Liver (tissue), 9 donors: ENCODE measurements around the gene GLIS1. TPM values are rescaled to one million over a fixed set of nuclear protein-coding genes. Genes with fewer than 3 reads are reported as not detected.

Experiments used
- DNase-seq: peaks from one replicate; pipeline ENCODE4 v3.0.0-alpha.2; 2017; ENCODE audit warnings: low spot score
- H3K27ac ChIP-seq, 2 donors: one replicate each; pipeline ENCODE4 v1.7.0; 2013; ENCODE audit warnings: inconsistent platforms in 2 of 2, low read length in 2 of 2, control low read depth in 1 of 2, low read depth in 1 of 2, mild to moderate bottlenecking in 1 of 2
- H3K27me3 ChIP-seq, 4 donors: one replicate each; pipeline versions ENCODE4 v1.6.1 to v1.7.0; 2013; ENCODE audit warnings: low read length in 3 of 4, inconsistent platforms in 1 of 4, mild to moderate bottlenecking in 1 of 4, moderate library complexity in 1 of 4; ENCODE audit not compliant: control insufficient read depth in 4 of 4, insufficient read depth in 4 of 4
- H3K36me3 ChIP-seq, 4 donors: one replicate each; pipeline versions ENCODE4 v1.6.1 to v1.7.0; 2013; ENCODE audit warnings: low read length in 3 of 4, mild to moderate bottlenecking in 3 of 4, low read depth in 1 of 4, moderate library complexity in 1 of 4; ENCODE audit not compliant: control insufficient read depth in 4 of 4, insufficient read depth in 3 of 4
- H3K4me1 ChIP-seq, 4 donors: one replicate each; pipeline versions ENCODE4 v1.6.1 to v1.7.0; 2013; ENCODE audit warnings: low read length in 3 of 4, mild to moderate bottlenecking in 3 of 4, moderate library complexity in 1 of 4; ENCODE audit not compliant: control insufficient read depth in 4 of 4, insufficient read depth in 4 of 4
- H3K4me3 ChIP-seq, 3 donors: one replicate each; pipeline versions ENCODE4 v1.6.1 to v1.7.0; 2013; ENCODE audit warnings: low read length in 3 of 3, control low read depth in 1 of 3, low read depth in 1 of 3, mild to moderate bottlenecking in 1 of 3
- H3K9ac ChIP-seq, 2 donors: one replicate each; pipeline ENCODE4 v1.7.0; 2013; ENCODE audit warnings: low read length in 2 of 2, mild to moderate bottlenecking in 2 of 2, moderate library complexity in 2 of 2, control low read depth in 1 of 2, low read depth in 1 of 2
- H3K9me3 ChIP-seq, 4 donors: one replicate each; pipeline versions ENCODE4 v1.6.1 to v1.7.0; 2013; ENCODE audit warnings: low read length in 3 of 4; ENCODE audit not compliant: control insufficient read depth in 4 of 4
- EGR1 ChIP-seq, 2 donors: IDR thresholded peaks; 2 replicates each; pipeline ENCODE4 v1.6.1; 2016 to 2018; ENCODE audit warnings: antibody characterized with exemption in 2 of 2, low read depth in 2 of 2
- FOXA1 ChIP-seq: IDR thresholded peaks from 2 replicates; pipeline ENCODE4 v1.6.1; 2016; ENCODE audit warnings: antibody characterized with exemption
- FOXA2 ChIP-seq: IDR thresholded peaks from 2 replicates; pipeline ENCODE4 v1.6.1; 2016; ENCODE audit warnings: antibody characterized with exemption
- GABPA ChIP-seq, 2 donors: IDR thresholded peaks in 1 of 2; conservative IDR thresholded peaks in 1 of 2; 2 replicates each; pipeline ENCODE4 v1.6.1; 2016; ENCODE audit warnings: antibody characterized with exemption in 2 of 2, mild to moderate bottlenecking in 1 of 2, moderate library complexity in 1 of 2
- HNF4A ChIP-seq, 2 donors: conservative IDR thresholded peaks; 2 replicates each; pipeline ENCODE4 v1.6.1; 2016; ENCODE audit warnings: antibody characterized with exemption in 2 of 2, mild to moderate bottlenecking in 2 of 2
- JUND ChIP-seq, 2 donors: IDR thresholded peaks; 2 replicates each; pipeline ENCODE4 v1.6.1; 2016; ENCODE audit warnings: antibody characterized with exemption in 2 of 2
- NR2F2 ChIP-seq: IDR thresholded peaks from 2 replicates; pipeline ENCODE4 v1.6.1; 2016; ENCODE audit warnings: antibody characterized with exemption
- RXRA ChIP-seq, 2 donors: IDR thresholded peaks; 2 replicates each; pipeline ENCODE4 v1.6.1; 2017 to 2018; ENCODE audit warnings: antibody characterized with exemption in 2 of 2, mild to moderate bottlenecking in 1 of 2
- SP1 ChIP-seq: IDR thresholded peaks from 2 replicates; pipeline ENCODE4 v1.6.1; 2018; ENCODE audit warnings: antibody characterized with exemption, mild to moderate bottlenecking
- TAF1 ChIP-seq: conservative IDR thresholded peaks from 2 replicates; pipeline ENCODE4 v1.6.1; 2016; ENCODE audit warnings: antibody characterized with exemption, mild to moderate bottlenecking
- YY1 ChIP-seq: IDR thresholded peaks from 2 replicates; pipeline ENCODE4 v1.6.1; 2016; ENCODE audit warnings: antibody characterized with exemption, mild to moderate bottlenecking
- WGBS: extraction: QIAGEN DNeasy Blood & Tissue Kit; methylation state at CpG from one replicate; pipeline ENCODE4 v1.1.7; 2013; 5-methylcytosine and 5-hydroxymethylcytosine counted together
- polyA plus RNA-seq, 2 donors: library from polyadenylated mRNA; stranded (reverse) in 1 of 2; unstranded in 1 of 2; fragments of 200-250 nt in 1 of 2; fragments of >200 nt in 1 of 2; fragmentation: Nextera tagmentation in 1 of 2; extraction: Ambion mirVana in 1 of 2; gene quantifications; one replicate each; pipeline versions ENCODE4 v1.2.1 to v1.2.3, GENCODE V29; 2013 to 2015
- total RNA-seq, 2 donors: library from RNA; depleted of rRNA; stranded (reverse); fragments of >200 nt; gene quantifications; one replicate each; pipeline ENCODE4 v1.2.3, GENCODE V29; 2014
- TF ChIP-seq, protein P1 (sequence below): IDR thresholded peaks from 2 replicates; pipeline ENCODE4 v1.6.1; 2016; ENCODE audit warnings: antibody characterized with exemption
- TF ChIP-seq, protein P2 (sequence below): IDR thresholded peaks from 2 replicates; pipeline ENCODE4 v1.6.1; 2016; ENCODE audit warnings: antibody characterized with exemption
- TF ChIP-seq, protein P3 (sequence below): IDR thresholded peaks from 2 replicates; pipeline ENCODE4 v1.6.1; 2016; ENCODE audit warnings: antibody characterized with exemption
- TF ChIP-seq, protein P4 (sequence below): IDR thresholded peaks from 2 replicates; pipeline ENCODE4 v1.6.1; 2016; ENCODE audit warnings: antibody characterized with exemption, mild to moderate bottlenecking
- donor health status: healthy.
- donor health status: healthy.
- donor health status: healthy.
- donor health status: healthy.
- donor health status: healthy.

The GLIS1 gene
- total and polyA plus RNA-seq, 4 donors: under 0.01 to 0.05 TPM; not detected in 2

DNA sequence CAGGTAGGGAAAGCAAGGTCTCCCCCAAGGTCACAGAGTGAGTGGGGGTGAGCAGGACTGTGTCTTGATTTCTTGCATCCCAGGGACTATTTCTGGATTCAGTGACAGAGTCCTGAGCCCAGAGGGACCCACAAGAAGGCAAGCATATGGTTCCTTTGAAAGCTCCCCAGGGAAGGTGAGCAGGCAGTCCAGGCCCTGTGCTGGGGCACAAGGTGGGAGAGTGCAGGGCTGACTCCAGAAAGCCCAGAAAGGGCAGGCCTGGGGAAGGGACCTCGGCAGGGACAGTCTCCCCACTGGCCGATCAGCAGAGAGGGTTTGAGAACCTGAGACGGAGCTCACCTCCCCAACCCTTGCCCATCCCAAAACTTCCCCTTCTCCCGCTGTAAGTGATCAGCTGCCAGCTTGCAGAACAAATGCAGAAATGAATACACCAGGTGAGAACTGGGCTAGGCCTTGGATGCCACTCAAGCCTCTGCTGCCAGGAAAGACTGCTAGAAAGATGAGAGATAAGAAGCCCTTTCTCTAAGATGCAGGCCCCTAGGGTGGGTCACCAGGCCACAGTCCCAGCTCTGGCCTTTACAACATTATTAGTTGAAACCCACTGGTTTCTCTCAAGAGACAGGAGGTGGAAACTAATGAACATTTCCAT is 121.0 kb downstream of the GLIS1 start:
- H3K9ac ChIP-seq: no peak overlapping the region
- no peak overlapping the region for H3K27ac ChIP-seq
- no peaks in the 10 kb centered on the region for H3K27me3 ChIP-seq
- no peaks in the 10 kb centered on the region for H3K36me3 ChIP-seq
- no peak for DNase-seq
- TF ChIP-seq, protein P1, sequence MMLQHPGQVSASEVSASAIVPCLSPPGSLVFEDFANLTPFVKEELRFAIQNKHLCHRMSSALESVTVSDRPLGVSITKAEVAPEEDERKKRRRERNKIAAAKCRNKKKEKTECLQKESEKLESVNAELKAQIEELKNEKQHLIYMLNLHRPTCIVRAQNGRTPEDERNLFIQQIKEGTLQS: no peak
- no peak for TF ChIP-seq HNF4A (conservative IDR thresholded peaks at IDR 0.05)
- no peak for TF ChIP-seq JUND (IDR thresholded peaks at IDR 0.05)
- TF ChIP-seq FOXA2: no peak
- TF ChIP-seq, protein P2, sequence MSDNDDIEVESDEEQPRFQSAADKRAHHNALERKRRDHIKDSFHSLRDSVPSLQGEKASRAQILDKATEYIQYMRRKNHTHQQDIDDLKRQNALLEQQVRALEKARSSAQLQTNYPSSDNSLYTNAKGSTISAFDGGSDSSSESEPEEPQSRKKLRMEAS: no peak
- no peak for TF ChIP-seq NR2F2
- TF ChIP-seq RXRA (IDR thresholded peaks at IDR 0.05): no peak
- TF ChIP-seq, protein P3, sequence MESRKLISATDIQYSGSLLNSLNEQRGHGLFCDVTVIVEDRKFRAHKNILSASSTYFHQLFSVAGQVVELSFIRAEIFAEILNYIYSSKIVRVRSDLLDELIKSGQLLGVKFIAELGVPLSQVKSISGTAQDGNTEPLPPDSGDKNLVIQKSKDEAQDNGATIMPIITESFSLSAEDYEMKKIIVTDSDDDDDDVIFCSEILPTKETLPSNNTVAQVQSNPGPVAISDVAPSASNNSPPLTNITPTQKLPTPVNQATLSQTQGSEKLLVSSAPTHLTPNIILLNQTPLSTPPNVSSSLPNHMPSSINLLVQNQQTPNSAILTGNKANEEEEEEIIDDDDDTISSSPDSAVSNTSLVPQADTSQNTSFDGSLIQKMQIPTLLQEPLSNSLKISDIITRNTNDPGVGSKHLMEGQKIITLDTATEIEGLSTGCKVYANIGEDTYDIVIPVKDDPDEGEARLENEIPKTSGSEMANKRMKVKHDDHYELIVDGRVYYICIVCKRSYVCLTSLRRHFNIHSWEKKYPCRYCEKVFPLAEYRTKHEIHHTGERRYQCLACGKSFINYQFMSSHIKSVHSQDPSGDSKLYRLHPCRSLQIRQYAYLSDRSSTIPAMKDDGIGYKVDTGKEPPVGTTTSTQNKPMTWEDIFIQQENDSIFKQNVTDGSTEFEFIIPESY: no peak
- no peaks in the 10 kb centered on the region for H3K9me3 ChIP-seq
- H3K4me3 ChIP-seq: no peak overlapping the region
- no peaks in the 10 kb centered on the region for H3K4me1 ChIP-seq
- WGBS: 94% methylated on average over 4 of the region's 4 CpGs

DNA sequence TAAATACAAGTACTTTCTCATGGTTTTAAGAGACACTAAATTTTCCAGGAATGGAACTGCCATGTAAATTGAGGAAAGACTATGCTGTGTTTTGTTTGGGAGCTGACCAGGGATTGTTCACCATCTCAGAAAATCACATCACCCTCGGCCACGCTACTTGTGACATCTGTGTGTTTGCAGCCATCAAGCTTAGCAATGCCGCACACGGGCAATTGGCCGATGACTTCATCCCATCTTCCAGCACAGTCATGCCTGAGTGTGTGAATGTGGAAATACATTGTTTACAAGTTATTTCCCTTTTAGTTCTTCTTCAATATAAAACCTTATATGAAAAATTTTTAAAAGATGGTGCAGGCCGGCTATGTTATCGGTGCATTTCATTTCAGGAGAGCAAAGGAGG is 121.6 kb downstream of the GLIS1 start:
- Histone ChIP-seq H3K4me3 (no peak overlapping the region), H3K9ac (no peak overlapping the region), H3K27me3 (no peaks in the 10 kb centered on the region), H3K4me1 (no peaks in the 10 kb centered on the region), H3K9me3 (no peaks in the 10 kb centered on the region), H3K27ac (no peak overlapping the region), H3K36me3 (no peaks in the 10 kb centered on the region)
- no peak for TF ChIP-seq HNF4A (conservative IDR thresholded peaks at IDR 0.05)
- TF ChIP-seq EGR1 (IDR thresholded peaks at IDR 0.05; ENCODE audit: low read depth in 2 of 2): no peak
- TF ChIP-seq JUND (IDR thresholded peaks at IDR 0.05): no peak
- no peak for TF ChIP-seq YY1
- TF ChIP-seq, protein P1: no peak
- TF ChIP-seq SP1: no peak
- no peak for TF ChIP-seq TAF1
- TF ChIP-seq, protein P4, sequence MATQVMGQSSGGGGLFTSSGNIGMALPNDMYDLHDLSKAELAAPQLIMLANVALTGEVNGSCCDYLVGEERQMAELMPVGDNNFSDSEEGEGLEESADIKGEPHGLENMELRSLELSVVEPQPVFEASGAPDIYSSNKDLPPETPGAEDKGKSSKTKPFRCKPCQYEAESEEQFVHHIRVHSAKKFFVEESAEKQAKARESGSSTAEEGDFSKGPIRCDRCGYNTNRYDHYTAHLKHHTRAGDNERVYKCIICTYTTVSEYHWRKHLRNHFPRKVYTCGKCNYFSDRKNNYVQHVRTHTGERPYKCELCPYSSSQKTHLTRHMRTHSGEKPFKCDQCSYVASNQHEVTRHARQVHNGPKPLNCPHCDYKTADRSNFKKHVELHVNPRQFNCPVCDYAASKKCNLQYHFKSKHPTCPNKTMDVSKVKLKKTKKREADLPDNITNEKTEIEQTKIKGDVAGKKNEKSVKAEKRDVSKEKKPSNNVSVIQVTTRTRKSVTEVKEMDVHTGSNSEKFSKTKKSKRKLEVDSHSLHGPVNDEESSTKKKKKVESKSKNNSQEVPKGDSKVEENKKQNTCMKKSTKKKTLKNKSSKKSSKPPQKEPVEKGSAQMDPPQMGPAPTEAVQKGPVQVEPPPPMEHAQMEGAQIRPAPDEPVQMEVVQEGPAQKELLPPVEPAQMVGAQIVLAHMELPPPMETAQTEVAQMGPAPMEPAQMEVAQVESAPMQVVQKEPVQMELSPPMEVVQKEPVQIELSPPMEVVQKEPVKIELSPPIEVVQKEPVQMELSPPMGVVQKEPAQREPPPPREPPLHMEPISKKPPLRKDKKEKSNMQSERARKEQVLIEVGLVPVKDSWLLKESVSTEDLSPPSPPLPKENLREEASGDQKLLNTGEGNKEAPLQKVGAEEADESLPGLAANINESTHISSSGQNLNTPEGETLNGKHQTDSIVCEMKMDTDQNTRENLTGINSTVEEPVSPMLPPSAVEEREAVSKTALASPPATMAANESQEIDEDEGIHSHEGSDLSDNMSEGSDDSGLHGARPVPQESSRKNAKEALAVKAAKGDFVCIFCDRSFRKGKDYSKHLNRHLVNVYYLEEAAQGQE: no peak
- TF ChIP-seq, protein P3: no peak
- TF ChIP-seq, protein P2: no peak
- TF ChIP-seq GABPA (IDR thresholded peaks at IDR 0.05 in 1 of 2, conservative IDR thresholded peaks at IDR 0.05 in 1 of 2): no peak
- no peak for TF ChIP-seq NR2F2
- no peak for TF ChIP-seq FOXA1
- TF ChIP-seq RXRA (IDR thresholded peaks at IDR 0.05): no peak
- no peak for TF ChIP-seq FOXA2
- WGBS: 93% methylated on average over 7 of the region's 7 CpGs
- no peak for DNase-seq
